GM12891 (cell line): ENCODE results near the gene DYNC1H1.

Source experiments
- DNase-seq: peaks from one replicate; pipeline ENCODE4 v3.0.0; 2011; ENCODE audit warnings: low spot score; ENCODE audit not compliant: insufficient read length
- FAIRE-seq: peaks from 2 replicates; lab custom pipeline; 2011; peaks lifted over from hg19 to GRCh38; lab: Jason Lieb, UNC
- PAX5 ChIP-seq: IDR thresholded peaks from 2 replicates; pipeline ENCODE4 v1.6.1; 2011; ENCODE audit warnings: low read length, moderate library complexity, mild to moderate bottlenecking; ENCODE audit not compliant: insufficient read depth, severe bottlenecking
- POLR2A ChIP-seq: IDR thresholded peaks from 2 replicates; pipeline ENCODE4 v1.6.1; 2011; ENCODE audit warnings: low read depth, low read length, control low read depth
- POLR2AphosphoS5 ChIP-seq: IDR thresholded peaks from 2 replicates; pipeline ENCODE4 v1.6.1; 2011; ENCODE audit warnings: low read depth, low read length, control low read depth
- POU2F2 ChIP-seq: IDR thresholded peaks from 2 replicates; pipeline ENCODE4 v1.6.1; 2011; ENCODE audit warnings: low read depth, mild to moderate bottlenecking, control low read depth, low read length, moderate library complexity
- SPI1 ChIP-seq: IDR thresholded peaks from 2 replicates; pipeline ENCODE4 v1.6.1; 2011; ENCODE audit warnings: low read depth, low read length, control low read depth
- TAF1 ChIP-seq: IDR thresholded peaks from 2 replicates; pipeline ENCODE4 v1.6.1; 2011; ENCODE audit warnings: low read depth, low read length, control low read depth

DYNC1H1 gene

GRCh38 chr14:102094101-102094500 lies 129.7 kb downstream of the DYNC1H1 start:
- TF ChIP-seq POLR2AphosphoS5 (no peak), PAX5 (no peak), POLR2A (no peak), POU2F2 (no peak), SPI1 (no peak), TAF1 (no peak)
- FAIRE-seq (no peak), DNase-seq (no peak)

- FAIRE-seq, result no peak
- no peak for DNase-seq
- TF ChIP-seq POU2F2 (no peak), TAF1 (no peak), SPI1 (no peak), POLR2A (no peak), PAX5 (no peak), POLR2AphosphoS5 (no peak)
Measured at GRCh38 chr14:102095231-102095870, 131.0 kb downstream of the DYNC1H1 start.

- no peak for DNase-seq
- no peak for FAIRE-seq
- no peak for TF ChIP-seq POLR2A
- TF ChIP-seq POU2F2, result no peak
- no peak for TF ChIP-seq SPI1
- TF ChIP-seq POLR2AphosphoS5, result no peak
- no peak for TF ChIP-seq TAF1
- no peak for TF ChIP-seq PAX5
Measured at GRCh38 chr14:102095871-102096568, 131.6 kb downstream of the DYNC1H1 start.

DNA sequence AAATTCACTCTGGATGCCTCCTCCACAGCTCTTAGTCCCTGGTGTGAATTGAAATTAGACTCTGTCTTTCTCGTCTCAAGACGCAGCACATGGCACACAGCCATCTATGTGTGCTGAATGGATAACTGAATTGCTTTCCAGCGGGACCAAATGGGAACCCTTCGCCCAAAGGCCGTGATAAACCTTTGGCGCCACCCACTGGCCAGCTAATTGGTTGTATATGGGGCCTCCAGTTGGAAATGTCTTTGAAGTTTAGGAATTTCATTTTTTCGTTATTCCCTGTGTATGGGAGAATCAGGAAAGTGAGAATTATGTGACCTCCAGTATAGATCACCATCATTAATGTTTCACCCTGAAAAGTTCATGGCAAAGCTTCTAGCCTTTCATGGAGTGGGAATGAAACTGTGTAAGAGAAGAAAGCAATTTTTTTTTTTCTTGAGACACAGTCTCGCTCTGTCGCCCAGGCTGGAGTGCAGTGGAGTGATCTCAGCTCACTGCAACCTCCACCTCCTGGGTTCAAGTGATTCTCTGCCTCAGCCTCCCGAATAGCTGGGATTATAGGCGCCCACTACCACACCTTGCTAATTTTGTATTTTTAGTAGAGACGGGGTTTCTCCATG lies 132.3 kb downstream of the DYNC1H1 start:
- peak; percentile 26 for FAIRE-seq
- TF ChIP-seq POU2F2 (no peak), POLR2A (no peak), TAF1 (no peak), PAX5 (no peak), POLR2AphosphoS5 (no peak), SPI1 (no peak)
- no peak for DNase-seq

GRCh38 chr14:102097441-102098135 lies 133.2 kb downstream of the DYNC1H1 start:
- no peak for DNase-seq
- no peak for TF ChIP-seq POU2F2
- FAIRE-seq, result no peak

- DNase-seq, result no peak
- TF ChIP-seq SPI1 (peak; percentile 96), TAF1 (no peak), PAX5 (peak; percentile 81), POLR2AphosphoS5 (no peak)
- peak; percentile 76 for FAIRE-seq
Measured at GRCh38 chr14:102103062-102103695, 138.8 kb downstream of the DYNC1H1 start.

DNA sequence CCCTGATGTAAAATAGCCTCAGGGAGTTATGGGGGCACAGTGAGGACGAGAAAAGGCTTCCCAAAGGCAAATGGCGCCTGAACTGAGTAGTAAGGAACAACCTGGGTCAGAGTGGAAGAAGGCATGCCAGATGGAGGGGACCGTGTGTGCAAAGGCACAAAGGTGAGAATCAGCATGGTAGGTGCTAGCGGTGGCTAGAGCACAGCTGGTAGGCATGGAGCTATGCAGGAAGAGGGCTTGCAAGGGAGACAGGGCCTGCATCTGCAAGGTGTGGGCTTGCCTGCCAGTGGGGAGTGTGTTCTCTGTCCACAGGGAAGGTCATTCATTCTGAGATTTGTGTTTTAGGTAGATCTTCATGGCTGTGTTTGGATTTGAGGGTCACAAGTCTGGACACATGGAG lies 141.0 kb downstream of the DYNC1H1 start:
- DNase-seq (no peak), FAIRE-seq (no peak)
- TF ChIP-seq POU2F2 (no peak), POLR2A (no peak), PAX5 (no peak)
